ENCODE results near the gene ADAMTS2.

ADAMTS2 gene

DNA sequence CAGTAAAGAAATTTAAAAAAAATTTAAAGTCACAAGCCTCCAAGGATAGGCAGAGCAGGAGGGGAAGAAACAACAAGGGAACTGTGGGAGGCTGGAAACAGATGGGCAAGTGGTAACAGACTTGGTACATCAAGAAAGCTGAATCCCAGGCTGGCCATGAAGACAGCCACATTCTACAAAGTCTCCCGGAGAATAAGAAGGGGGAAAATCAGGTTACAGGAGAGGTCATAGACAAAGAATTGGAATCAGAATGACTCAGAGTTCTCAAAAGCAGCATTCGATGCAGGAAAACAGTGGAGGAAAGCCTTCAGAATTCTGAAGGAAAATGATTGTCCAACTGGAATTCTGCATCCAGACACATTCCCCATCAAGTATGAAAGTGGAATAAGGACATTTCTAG is 129.7 kb downstream of the ADAMTS2 start:
- no peak for DNase-seq (ENCODE audit: low spot score)

DNA sequence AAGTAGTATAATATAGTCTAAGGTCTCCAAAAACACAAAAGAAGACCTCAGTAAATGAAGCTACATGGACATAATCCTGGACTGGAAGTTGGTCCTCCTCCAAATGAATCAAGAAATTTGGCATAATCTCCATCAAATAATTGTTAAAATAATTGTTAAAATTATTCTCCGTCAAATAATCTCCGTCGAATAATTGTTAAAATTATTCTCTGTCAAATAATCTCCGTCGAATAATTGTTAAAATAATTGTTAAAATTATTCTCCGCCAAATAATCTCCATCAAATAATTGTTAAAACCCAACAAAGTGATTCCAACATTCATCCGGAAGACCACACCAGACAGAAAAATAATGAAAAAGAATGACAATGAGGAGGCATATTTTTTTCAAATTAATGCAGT is 130.6 kb downstream of the ADAMTS2 start:
- no peak for DNase-seq (ENCODE audit: low spot score)

DNA sequence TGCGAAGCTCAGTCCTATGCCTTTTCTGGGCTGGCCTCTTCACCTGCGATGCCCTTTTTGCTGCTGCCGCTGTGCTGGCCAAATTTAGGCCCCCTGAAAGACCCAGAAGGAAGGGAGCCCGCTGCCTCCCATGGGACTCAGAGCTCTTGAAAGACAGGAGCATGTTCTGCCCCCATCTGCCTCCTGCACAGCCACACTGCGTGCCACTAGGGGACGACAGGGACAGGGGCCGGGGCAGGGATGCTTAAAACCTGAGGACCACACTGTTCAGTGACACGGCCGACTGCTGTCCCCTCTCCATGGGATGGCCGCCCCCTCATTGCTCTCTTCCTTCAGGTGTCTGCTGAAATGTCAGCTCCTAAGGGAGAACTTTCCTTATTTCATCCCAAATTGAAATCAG is 132.4 kb downstream of the ADAMTS2 start:
- no peak for DNase-seq (ENCODE audit: low spot score)

DNA sequence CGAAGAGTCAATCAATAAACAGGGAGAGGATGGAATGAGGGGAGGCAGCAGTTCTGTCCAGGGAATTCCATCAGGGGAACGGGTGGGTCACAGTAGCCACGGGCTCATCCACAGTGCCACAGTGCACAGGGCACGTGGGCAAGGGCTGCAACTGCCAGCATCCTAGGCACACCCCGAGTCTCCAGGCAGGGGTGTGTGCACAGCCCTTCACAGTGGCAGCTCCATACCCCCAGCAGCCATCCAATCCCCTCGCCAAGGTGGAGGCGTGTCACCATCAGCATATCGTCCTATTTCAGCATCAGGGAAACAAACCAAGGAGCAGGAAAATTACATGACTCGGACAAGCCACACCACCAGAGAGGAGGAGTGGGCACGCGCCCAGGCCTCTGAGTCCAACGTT is 133.6 kb downstream of the ADAMTS2 start:
- DNase-seq (ENCODE audit: low spot score) = no peak

DNA sequence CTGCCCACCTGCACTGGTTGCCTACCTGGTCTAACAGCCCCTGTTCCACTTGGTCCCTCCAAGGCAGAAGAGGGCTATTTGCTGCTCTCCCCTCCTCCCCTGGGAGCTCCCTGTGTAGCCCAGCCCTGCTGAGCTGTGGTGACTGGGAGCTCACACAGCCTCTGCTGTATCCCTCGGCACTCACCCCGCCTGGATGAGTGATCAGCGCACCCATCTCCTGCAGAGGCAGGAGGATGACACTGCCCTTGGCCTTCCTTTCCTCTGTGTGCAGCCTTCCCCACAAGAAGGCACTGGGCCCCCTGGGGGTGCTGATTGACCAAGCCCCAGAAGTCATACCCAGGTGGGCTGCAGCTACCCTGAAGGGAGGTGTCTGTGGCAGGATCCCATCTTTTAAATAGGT is 134.2 kb downstream of the ADAMTS2 start:
- DNase-seq (ENCODE audit: low spot score) = no peak

DNA sequence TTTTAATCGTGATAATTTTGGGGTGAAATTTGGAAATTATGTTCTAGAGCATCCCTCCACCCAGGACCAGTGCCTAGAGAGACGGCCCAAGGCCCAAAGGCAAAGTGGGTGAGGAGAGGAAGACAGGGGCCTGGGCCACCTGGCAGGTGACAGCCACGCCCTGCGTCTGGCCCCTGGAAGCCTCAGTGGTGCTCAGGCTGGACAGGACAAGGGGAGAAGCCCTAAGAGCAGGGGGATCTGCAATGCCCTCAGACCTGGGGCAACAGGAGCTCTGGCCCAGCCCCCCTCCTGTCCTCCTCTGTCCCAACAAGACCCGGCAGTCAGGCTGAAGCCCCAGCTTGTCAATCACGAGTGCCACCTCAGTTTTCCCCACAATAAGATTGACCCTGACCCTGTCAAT is 134.8 kb downstream of the ADAMTS2 start:
- DNase-seq (ENCODE audit: low spot score) = no peak

DNA sequence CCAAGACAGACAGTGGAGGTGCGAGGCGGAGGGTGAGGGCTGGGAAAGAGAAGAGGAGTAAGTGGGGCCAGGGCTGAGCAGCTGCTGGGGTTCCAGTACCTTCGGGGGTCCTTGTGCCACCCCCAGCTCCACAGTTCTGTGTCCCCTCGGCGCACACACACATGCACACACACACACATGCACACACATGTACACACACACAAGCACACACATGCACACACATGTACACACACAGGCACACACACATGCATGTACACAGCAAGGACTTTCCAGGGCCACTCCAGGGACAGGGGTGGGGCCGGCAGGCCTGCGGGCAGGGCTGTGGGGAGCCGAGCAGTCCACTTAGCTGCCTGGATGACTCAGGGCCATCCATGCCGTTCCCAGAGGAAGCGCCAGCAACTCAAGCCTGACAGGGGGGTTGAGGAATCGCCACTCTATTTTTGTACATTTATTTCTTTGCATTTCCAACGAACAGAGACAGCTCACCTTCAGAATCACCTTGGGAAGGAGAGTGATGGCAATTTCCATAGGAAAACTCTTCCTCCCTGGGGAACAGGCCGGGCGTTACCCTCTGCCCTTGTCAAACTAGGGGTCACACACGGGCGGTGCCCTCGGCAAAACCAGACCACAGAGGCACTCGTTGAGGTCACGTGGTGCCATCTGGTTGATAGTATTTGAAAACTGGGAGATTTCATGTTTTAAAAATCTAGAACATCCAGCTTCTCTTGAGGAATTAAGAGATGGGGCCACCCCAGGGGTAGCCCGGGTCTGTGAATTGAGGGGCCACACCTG is 135.7 kb downstream of the ADAMTS2 start:
- DNase-seq (ENCODE audit: low spot score) = no peak

DNA sequence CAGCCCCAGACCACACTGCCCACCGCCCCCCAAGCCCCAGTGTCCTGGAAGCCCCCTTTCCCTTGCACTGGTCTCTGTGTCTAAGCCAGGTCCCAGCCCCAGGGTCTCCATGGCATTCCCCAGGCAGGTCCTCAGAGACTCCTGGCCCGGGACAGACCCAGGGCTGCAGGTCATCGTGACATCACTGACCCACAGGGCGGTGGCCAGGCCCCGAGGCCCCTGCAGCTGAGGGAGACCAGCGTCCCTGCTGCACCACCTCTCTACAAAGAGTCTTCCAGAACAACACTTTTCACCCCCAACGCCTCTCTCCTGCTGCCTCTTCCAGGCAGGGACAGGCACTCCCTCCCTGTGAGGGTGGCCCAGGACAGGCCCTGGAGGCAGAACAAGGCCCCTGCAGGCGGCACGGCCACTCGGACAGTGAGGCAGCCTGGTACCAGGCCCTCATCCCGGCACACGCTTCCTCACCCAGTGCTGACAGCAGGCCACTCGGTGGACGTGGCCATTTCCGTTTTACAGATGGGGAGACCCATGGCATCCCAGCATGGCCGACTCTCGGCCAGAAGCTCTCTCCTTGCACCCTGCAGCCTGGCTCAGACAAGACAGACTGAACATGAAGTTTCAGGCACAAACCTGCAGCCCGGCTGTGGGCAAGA is 136.4 kb downstream of the ADAMTS2 start:
- DNase-seq (ENCODE audit: low spot score) = no peak

DNA sequence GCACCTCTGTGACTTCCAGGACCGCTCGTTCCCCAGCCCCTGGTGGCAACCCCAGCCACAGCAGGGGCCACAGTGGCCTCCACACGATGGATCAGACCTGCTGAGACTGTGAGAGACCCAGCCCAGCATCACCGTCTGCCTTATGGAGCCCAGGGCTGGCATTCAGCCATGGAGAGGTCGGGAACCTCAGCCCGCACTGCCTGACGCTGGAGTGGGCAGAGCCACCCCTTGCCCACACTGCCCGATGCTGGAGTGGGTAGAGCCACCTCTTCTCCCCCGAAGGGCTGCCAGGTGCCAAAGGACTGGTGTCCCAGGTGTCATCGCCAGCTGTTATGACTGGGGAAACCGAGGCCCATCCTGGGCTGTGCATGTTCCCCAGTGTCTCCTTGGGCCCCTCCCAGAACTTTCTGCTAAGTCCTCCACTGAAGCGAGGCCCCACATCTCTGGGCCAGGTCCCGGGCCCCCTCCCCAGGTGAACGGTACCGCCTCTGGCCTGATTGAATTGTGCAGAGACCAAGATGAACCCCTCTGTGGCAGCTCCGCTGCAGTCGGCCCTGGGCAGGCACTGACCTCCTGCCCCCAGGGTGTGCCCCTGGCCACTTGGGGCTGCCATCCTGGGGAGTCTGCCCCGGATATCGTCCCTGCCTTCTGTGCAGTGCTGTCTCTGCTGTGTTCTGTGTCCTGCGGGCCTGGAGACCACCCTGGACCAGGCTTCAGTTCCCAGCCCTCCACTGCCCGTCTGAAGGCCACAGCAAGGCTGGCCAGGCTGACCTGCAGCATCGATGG is 137.1 kb downstream of the ADAMTS2 start:
- no peak for DNase-seq (ENCODE audit: low spot score)

DNA sequence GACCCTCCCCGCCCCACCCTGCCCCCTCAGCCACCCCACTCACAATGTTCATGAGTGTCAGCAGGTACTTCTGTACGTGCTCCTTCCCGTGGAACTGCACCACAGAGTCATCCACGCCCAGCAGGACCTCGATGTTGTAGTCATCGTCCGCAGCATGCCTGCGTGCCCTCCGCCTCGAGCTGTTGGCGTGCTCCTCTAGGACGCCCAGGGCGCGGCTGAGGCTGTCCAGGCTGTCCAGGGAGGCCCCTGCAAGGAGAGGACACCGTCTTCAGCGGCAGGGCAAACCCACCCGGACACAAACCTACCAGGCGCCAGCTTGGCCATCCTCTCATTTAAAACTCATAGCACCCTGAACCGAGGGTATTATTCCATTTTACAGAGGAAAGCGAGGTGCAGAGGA is 137.8 kb downstream of the ADAMTS2 start:
- no peak for DNase-seq (ENCODE audit: low spot score)

DNA sequence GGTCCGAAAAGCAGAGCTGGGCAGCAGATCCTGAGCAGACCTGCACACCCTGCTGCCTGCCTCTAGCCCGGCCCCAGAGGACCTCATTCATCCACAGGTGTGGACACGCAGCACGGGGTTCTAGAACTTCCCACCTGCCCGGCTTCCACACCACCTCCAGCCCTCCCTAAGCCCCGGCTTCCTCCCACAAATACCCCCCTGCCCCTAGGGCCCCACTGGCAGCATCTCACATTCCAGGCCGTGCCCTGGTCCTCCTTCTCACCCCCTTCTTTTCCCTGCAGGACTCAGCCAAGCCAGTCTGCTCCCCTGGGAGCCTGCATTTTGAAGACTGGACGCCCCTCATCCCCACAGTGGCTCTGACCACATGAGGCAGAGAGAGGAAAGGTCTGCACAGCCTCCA is 138.9 kb downstream of the ADAMTS2 start:
- no peak for DNase-seq (ENCODE audit: low spot score)

DNA sequence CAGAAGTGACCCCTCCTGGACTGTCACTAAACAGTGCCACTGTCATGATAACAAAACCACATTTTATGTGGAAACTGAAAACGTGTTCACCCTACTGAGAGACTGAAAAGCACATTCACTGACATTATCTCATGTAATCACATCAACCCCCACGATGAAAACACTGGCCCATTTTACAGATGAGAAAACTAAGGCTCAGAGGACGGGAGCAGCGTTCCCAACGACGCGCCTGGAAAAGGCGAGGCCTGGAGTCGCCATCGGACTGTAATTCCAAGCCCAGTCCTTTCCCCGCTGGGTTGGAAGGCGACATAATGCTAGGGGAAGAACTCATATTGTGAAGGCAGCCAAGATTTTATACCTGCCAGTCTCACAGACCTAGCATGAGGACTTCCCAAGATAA is 140.0 kb downstream of the ADAMTS2 start:
- no peak for DNase-seq (ENCODE audit: low spot score)

DNA sequence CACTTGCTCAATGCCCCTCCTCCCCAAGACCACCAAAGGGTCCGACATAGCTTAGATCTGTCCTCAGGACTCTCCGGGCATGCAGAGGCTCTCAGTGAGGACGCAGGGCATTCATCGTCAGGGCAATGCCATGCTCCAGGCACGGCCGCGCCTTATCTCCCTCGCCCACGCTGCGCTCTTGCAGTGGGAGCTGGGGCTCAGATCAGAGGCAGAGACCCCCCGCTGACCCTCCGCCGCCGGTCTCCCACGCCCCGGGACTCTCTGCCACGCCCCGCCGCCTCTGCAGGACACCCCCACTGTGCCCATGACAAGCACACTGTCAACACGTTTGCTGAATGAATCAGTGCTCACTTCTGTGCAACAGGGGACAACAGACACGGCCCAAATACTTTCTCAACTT is 140.7 kb downstream of the ADAMTS2 start:
- no peak for DNase-seq (ENCODE audit: low spot score)

DNA sequence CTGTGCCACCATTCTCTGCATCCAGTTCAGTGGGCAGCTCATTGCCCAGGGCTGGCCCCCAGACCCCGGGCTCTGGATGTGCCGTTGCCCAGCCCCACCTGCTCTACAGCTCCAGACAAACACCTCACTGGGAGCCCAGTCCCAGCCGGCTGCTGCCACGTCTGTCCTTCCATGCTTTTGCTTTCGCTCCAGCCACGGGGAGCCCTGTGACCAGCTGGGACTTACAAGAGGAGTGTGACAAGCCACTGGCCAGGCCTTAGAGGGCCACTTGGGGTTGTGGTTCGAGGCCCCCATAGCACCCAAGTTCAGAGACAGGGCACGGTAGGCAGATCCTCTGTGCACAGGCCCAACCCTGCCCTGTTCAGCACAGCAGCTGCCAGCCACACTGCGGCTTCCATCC is 142.0 kb downstream of the ADAMTS2 start:
- no peak for DNase-seq (ENCODE audit: low spot score)

DNA sequence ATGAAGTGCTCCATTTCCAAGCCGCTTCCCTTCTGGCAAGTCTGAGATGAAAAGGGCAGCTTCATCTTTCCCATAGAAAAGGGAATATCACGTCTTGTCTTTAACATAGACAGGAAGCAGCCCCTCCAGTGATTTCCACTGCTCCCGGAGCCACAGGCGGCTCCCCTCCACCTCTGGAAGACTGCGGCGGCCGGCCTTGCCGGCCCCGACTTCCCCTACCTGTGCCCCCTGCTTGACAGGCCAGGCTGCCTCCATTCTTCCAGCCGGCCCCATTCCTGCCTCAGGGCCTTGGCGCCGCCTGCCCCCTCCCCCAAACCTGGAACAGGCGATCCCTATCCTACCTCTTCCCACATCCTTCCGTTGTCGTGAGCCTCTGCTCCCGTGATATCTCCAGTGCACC is 143.3 kb downstream of the ADAMTS2 start:
- DNase-seq (ENCODE audit: low spot score) = no peak

DNA sequence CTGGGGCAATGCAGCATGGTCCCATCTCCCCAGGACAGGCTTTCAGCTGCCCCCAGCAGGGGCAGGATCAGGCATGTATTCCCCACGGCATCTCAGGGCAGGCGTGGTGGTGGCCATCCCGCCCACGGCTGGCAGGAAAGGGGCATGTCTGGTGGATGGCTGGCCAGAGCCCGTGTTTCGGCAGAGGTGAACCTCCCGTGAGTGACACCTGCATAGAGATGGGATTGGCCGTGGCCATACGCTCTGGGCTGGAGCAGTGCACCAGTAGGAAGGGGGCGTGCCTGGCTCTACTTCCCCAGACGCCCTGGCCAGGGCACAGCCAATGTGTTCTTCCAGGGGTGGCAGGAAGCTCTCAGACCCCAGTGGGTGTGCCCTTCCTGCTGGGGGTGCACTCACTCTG is 146.0 kb downstream of the ADAMTS2 start:
- no peak for DNase-seq (ENCODE audit: low spot score)

DNA sequence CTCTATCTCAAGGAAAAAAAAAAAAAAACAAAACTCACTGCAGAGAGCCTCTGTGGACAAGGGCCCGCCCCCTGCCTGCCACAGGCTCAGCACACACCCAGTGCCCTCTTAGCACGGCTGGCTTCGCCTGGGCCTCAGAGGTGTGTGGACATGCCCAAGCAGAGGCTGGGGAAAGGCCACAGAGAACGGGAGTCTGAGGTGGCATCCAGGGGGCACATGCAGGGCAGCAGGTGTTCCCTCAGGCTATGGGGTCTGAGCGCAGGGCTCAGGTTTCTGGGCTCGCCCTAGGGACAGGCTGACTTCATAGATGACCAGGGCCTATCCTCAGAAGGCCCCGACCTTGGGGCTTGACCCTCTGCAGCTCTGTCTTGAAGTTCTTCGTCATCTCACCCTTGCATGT is 146.4 kb downstream of the ADAMTS2 start:
- DNase-seq (ENCODE audit: low spot score) = no peak

DNA sequence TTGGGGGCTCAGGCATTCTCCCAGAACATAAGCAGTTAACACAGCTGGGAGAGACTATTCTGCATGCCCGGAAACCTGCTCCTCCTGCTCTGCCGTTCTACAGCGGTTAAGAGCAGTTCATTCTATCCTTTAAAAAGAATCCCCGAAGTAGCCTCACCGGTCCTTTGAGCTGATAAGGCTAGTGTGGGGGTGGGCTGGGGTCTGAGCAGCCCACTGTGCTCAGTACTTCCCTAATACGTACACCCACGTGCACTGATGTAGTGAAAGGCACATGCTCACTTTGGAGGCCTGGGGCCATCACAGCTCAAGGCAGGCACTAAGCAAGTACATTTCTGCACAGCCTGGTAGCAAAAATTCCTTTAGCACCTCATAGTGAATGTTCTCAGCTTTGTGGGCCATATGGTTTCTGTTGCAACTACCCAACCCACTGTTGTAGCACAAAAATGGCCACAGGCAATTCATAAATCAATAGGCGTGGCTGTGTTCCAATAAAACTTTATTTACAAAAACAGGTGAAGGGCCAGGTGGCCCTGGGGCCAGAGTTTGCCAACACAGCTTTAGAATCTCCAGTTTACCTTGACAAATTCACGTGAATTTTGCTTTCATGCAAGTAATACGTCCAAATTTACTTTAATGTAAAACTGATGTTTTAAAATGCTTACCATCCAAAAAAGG is 148.7 kb downstream of the ADAMTS2 start:
- DNase-seq (ENCODE audit: low spot score) = no peak

DNA sequence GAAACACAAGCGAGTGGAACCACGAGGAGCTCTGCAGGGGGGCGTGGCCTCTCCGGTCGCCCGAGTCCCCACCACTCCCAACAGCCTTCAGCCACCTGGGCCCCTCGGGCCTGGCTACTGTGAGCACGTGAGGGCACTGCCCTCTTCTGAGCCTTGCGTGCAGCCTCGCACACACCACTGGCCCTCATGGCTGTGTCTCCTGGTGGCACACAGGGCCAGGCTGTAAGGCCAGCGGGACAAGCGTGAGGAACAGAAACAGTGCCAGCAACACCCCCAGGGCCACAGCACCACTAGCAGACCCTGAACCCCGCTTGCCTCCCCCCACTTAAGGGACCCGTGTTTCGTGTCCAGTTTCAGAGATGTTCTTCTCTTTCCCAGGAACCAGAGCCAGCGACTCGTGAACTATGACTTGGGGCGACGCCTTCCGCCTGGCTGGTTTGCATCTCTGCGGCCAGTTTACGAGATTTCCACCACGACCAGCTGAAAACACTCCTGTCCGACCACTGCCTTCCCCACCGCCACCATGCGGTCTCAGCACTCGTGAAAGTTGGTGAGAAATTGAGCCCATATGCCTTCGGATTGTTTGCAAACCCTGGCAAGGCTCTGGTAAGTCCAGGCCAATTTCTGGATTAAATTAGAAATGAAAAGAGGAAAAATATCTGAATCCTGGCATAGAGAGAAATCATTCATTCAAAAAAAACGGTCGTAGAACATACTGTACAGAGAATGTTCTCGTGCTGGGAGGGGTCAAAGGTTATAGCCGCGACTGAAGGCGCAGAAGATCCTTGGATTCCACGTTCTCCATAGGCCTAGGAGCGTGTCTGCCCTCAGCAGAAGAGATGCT is 149.5 kb downstream of the ADAMTS2 start:
- DNase-seq (ENCODE audit: low spot score) = no peak

DNA sequence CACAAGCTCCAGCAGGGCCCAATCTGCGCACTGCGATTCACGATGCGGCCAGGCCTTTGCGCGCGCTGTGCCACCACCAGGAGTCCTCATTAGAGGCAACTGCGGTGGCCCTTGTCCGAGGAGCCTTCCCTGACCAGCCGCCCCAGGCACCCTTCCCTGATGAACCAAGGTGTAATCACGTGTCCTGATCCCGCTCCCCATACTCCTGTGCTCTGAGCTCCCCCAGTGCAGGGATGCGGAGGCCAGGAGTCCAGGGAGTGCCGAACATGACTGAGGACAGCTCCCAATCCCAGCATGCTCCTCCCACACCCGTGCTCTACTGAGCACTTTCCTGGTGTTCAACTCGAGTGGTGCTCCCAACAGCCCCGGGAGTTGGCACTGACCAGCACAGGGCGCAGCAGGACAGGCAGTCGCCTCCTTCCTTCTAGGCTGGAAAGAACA is 150.3 kb downstream of the ADAMTS2 start:
- no peak for DNase-seq (ENCODE audit: low spot score)

DNA sequence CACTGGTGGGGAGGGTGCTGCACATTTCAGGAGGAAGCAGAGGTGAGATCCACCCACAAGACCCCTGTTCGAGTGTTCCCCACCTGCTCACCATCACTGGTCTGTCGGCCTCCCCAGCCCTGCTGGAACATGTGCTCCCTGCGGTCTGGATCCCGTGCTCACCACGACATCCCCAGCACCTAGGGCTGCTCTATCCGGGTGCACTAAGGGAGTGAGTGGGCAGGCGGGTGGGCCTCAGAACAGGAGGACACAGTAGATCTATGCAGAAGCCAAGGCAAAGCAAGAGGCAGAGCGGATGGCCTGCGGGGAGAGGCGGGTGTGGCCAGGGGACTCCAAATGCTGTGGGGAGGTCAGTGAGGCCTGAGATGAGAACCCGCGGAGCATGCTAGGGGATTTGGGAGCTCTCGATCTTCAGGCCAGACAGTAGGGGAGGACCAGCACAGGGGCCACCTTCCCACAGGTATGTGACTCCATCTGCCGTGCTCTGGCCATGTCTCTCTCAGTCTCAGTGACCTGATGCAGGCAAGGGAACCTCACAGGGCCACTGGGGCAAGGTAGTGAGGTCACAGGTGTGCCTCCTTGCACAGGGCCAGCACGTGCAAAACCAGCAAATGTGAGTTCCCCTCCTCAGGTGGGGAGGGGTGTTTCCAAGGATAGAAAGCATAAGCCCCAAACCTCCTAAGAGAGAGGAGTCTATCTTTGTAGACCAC is 150.9 kb downstream of the ADAMTS2 start:
- no peak for DNase-seq (ENCODE audit: low spot score)
